Keratinocyte (primary cell): ENCODE results near the gene GJA9. TPM values are rescaled to one million over a fixed set of nuclear protein-coding genes. Genes with fewer than 3 reads are reported as not detected.
A peak's percentile ranks its signal among the peaks of the same experiment; 100 is the strongest.

Experiments
- DNase-seq: peaks from one replicate; pipeline ENCODE4 v3.0.0-alpha.2; 2011; ENCODE audit warnings: low read depth, missing footprints, low spot score
- FAIRE-seq: peaks from 2 replicates; lab custom pipeline; 2011; peaks lifted over from hg19 to GRCh38; lab: Jason Lieb, UNC
- H2AFZ ChIP-seq: 2 replicates; pipeline ENCODE4 v1.6.0; 2012; ENCODE audit warnings: low read length, control low read depth, inconsistent platforms; ENCODE audit not compliant: control insufficient read depth
- H3K27ac ChIP-seq: 2 replicates; pipeline ENCODE4 v1.5.1; 2011; ENCODE audit warnings: low read length; ENCODE audit not compliant: control insufficient read depth, insufficient read depth
- H3K27me3 ChIP-seq: 3 replicates; pipeline ENCODE4 v1.6.0; 2011; ENCODE audit warnings: low read length; ENCODE audit not compliant: control insufficient read depth, insufficient read depth; ENCODE audit errors: extremely low read depth
- H3K36me3 ChIP-seq, 2 experiments: 2 replicates in 1 of 2; 3 replicates in 1 of 2; pipeline ENCODE4 v1.5.1; 2011; ENCODE audit warnings: low read length in 2 of 2, mild to moderate bottlenecking in 1 of 2; ENCODE audit not compliant: control insufficient read depth in 2 of 2, insufficient read depth in 2 of 2; ENCODE audit errors: extremely low read depth in 1 of 2
- H3K4me1 ChIP-seq: 3 replicates; pipeline ENCODE4 v1.5.1; 2011; ENCODE audit warnings: low read length; ENCODE audit not compliant: control insufficient read depth, insufficient read depth; ENCODE audit errors: extremely low read depth
- H3K4me2 ChIP-seq: 3 replicates; pipeline ENCODE4 v1.6.0; 2011; ENCODE audit warnings: low read depth, low read length; ENCODE audit not compliant: control insufficient read depth, insufficient read depth; ENCODE audit errors: extremely low read depth
- H3K4me3 ChIP-seq, 3 experiments: fragments of 200-600 bp in 1 of 3; sonication (generic) in 1 of 3; 2 replicates in 2 of 3; 3 replicates in 1 of 3; pipeline ENCODE4 v1.5.1; 2011 to 2016; ENCODE audit warnings: low read length in 3 of 3, mild to moderate bottlenecking in 3 of 3, control low read depth in 2 of 3, inconsistent platforms in 1 of 3, low read depth in 1 of 3, mixed read lengths in 1 of 3, mixed run types in 1 of 3, moderate library complexity in 1 of 3; ENCODE audit not compliant: control insufficient read depth in 2 of 3, insufficient read depth in 2 of 3; ENCODE audit errors: extremely low read depth in 1 of 3
- H3K79me2 ChIP-seq: 2 replicates; pipeline ENCODE4 v1.6.0; 2012; ENCODE audit warnings: low read length; ENCODE audit not compliant: control insufficient read depth, insufficient read depth
- H3K9ac ChIP-seq: 3 replicates; pipeline ENCODE4 v1.6.0; 2011; ENCODE audit warnings: low read length; ENCODE audit not compliant: control insufficient read depth, insufficient read depth; ENCODE audit errors: extremely low read depth
- H3K9me1 ChIP-seq: 3 replicates; pipeline ENCODE4 v1.6.0; 2011; ENCODE audit warnings: low read length; ENCODE audit not compliant: control insufficient read depth, insufficient read depth; ENCODE audit errors: extremely low read depth
- H3K9me3 ChIP-seq: 2 replicates; pipeline ENCODE4 v1.5.1; 2012; ENCODE audit warnings: low read depth, low read length; ENCODE audit not compliant: control insufficient read depth
- H4K20me1 ChIP-seq: 3 replicates; pipeline ENCODE4 v1.6.0; 2011; ENCODE audit warnings: low read length; ENCODE audit not compliant: control insufficient read depth, insufficient read depth; ENCODE audit errors: extremely low read depth
- EZH2 ChIP-seq: IDR thresholded peaks from one replicate; pipeline ENCODE4 v1.6.1; 2012; ENCODE audit warnings: inconsistent platforms, mild to moderate bottlenecking, low read length, moderate library complexity
- dilution Hi-C: fragments of 300-500 bp; cut with MboI; formaldehyde crosslinking; loops from one replicate; pipeline ENCODE4 v1.7.0; 2020; ENCODE audit warnings: low sequenced_read_pairs; ENCODE audit not compliant: extremely low pct_ligation_motif_present
- polyA plus RNA-seq, 5 experiments: library from polyadenylated mRNA; depleted of rRNA in 3 of 5; stranded (reverse) in 3 of 5; stranded (forward) in 1 of 5; unstranded in 1 of 5; fragments of >200 nt; gene quantifications; 1 replicate in 1 of 5; 2 replicates in 3 of 5; 3 replicates in 1 of 5; pipeline versions ENCODE4 v1.2.1 to v1.2.3, GENCODE V29; 2011 to 2012; ENCODE audit warnings: missing spikeins in 2 of 5, low read depth in 1 of 5, low replicate concordance in 1 of 5
- TF ChIP-seq, protein P1 (sequence below), 3 experiments: IDR thresholded peaks in 1 of 3; conservative IDR thresholded peaks in 1 of 3; optimal IDR thresholded peaks in 1 of 3; 2 replicates in 2 of 3; 3 replicates in 1 of 3; pipeline versions ENCODE3 to v1.5.1; 2011; ENCODE audit warnings: low read length in 3 of 3, mild to moderate bottlenecking in 3 of 3, moderate library complexity in 2 of 3, control low read depth in 1 of 3, inconsistent platforms in 1 of 3; ENCODE audit not compliant: insufficient read depth in 2 of 3; ENCODE audit errors: extremely low read depth in 1 of 3

The GJA9 gene
- polyA plus RNA-seq, 1 donor (not counting 4 experiments of a cell fraction or from before 2014, with no cell fraction given), result 0.38 TPM

DNA sequence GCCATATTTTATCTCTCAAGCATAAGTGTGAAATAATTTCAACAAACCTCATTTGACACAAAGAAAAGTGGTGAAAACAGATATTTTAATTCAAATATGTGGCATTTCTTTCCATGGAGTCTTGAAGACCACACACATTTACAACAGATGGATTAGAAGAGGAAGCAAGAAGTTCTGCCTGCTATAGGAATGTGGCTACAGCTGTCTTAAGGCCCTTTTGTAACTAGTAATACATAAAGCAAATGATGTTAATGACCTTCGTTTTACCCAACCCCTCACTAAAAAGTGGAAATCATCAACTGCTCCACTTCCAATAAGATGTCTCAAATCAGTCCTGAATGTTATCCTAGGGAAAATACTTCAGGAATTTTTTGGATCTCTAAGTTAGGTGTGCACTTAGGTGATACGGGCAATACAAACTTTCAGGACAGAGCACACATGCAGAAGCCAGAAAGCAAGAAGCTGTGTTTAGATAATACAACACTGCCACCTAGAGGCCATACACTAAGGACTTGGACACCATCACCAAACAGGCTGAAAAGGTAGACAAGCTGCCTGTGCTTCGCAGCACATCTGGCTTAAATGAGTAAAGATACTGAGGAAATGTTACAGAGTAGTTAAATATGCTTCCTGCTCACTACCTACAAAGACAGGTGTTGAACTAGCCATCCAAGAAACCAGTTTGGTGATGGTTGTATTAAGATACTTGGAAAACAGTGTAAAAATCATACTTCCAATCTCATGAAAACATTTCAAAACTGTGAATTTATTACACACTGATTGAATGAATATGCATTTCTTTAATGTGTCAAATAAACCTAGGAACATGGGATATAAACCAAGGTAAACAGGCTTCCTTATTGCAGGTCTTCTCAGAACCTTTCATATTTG, 46.2 kb downstream of the GJA9 start:
- H3K79me2 ChIP-seq, result no peaks in the 10 kb centered on the region
- no peak overlapping the region for H3K27ac ChIP-seq
- H3K4me2 ChIP-seq, result no peak overlapping the region
- no peak overlapping the region for H3K9ac ChIP-seq
- no peaks in the 10 kb centered on the region for H3K4me1 ChIP-seq
- H3K9me3 ChIP-seq, result no peaks in the 10 kb centered on the region
- no peak overlapping the region for H3K4me3 ChIP-seq
- H4K20me1 ChIP-seq, result no peaks in the 10 kb centered on the region
- TF ChIP-seq, protein P1, sequence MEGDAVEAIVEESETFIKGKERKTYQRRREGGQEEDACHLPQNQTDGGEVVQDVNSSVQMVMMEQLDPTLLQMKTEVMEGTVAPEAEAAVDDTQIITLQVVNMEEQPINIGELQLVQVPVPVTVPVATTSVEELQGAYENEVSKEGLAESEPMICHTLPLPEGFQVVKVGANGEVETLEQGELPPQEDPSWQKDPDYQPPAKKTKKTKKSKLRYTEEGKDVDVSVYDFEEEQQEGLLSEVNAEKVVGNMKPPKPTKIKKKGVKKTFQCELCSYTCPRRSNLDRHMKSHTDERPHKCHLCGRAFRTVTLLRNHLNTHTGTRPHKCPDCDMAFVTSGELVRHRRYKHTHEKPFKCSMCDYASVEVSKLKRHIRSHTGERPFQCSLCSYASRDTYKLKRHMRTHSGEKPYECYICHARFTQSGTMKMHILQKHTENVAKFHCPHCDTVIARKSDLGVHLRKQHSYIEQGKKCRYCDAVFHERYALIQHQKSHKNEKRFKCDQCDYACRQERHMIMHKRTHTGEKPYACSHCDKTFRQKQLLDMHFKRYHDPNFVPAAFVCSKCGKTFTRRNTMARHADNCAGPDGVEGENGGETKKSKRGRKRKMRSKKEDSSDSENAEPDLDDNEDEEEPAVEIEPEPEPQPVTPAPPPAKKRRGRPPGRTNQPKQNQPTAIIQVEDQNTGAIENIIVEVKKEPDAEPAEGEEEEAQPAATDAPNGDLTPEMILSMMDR (optimal IDR thresholded peaks at IDR 0.05 in 1 of 3, IDR thresholded peaks at IDR 0.05 in 1 of 3, conservative IDR thresholded peaks at IDR 0.05 in 1 of 3; ENCODE audit: extremely low read depth in 1 of 3, insufficient read depth in 2 of 3, low read length in 3 of 3), result peak; percentile 54 to 86 (median 81)
- no peak for TF ChIP-seq EZH2
- FAIRE-seq (peak; percentile 98), DNase-seq (peak; percentile 55)
- no peaks in the 10 kb centered on the region for H3K9me1 ChIP-seq
- peaks cover 0 to 9% of the 10 kb centered on the region in 2 experiments for H3K36me3 ChIP-seq
- no peak overlapping the region for H2AFZ ChIP-seq
- dilution Hi-C loops, result no loop called here
- H3K27me3 ChIP-seq, result peaks cover 3% of the 10 kb centered on the region

DNA sequence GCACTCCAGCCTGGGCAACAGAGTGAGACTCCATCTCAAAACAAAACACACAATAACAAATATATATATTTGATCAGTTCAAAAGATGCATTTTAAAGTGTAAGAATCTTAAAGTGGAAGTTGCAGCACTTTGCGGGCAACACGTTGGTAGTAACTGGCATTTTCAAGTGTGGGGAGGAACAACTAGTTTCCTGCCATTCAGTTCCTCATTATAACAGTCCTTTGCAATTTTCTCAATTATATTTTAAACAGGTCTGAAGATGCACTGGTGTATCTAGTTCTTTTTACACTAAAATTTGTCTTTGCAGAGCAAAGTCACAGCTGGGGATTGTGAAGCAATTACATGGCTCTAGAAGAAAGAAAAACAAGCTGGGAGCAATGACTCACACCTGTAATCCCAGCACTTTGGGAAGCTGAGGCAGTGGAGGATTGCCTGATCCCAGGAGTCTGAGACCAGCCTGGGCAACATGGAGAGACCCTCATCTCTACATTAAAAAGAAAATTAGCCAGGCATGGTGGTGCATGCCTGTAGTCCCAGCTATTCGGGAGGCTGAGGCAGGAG, 47.1 kb downstream of the GJA9 start:
- no peak overlapping the region for H3K9ac ChIP-seq
- H3K79me2 ChIP-seq, result no peaks in the 10 kb centered on the region
- no peaks in the 10 kb centered on the region for H3K4me1 ChIP-seq
- no peaks in the 10 kb centered on the region for H4K20me1 ChIP-seq
- no peaks in the 10 kb centered on the region for H3K9me1 ChIP-seq
- H3K27me3 ChIP-seq, result peaks cover 3% of the 10 kb centered on the region
- H3K27ac ChIP-seq, result no peak overlapping the region
- H3K4me2 ChIP-seq, result no peak overlapping the region
- no peak for DNase-seq
- H3K9me3 ChIP-seq, result no peaks in the 10 kb centered on the region
- no peak for TF ChIP-seq EZH2
- TF ChIP-seq, protein P1 (optimal IDR thresholded peaks at IDR 0.05 in 1 of 3, IDR thresholded peaks at IDR 0.05 in 1 of 3, conservative IDR thresholded peaks at IDR 0.05 in 1 of 3; ENCODE audit: extremely low read depth in 1 of 3, insufficient read depth in 2 of 3, low read length in 3 of 3), result no peak
- peaks cover 0 to 6% of the 10 kb centered on the region in 2 experiments for H3K36me3 ChIP-seq
- dilution Hi-C loops, result no loop called here
- H3K4me3 ChIP-seq, result no peak overlapping the region
- no peak overlapping the region for H2AFZ ChIP-seq
- no peak for FAIRE-seq
